HCT116 (cell line): Measurements from ENCODE around the gene CAP2.

Experiments
- EZH2 ChIP-seq: fragments of 200-600 bp; sonication (generic); IDR thresholded peaks from 2 replicates; pipeline ENCODE4 v1.6.1; 2017; ENCODE audit warnings: antibody characterized with exemption, mixed run types
- POLR2A ChIP-seq: IDR thresholded peaks from 2 replicates; pipeline ENCODE4 v1.7.0; 2011; ENCODE audit warnings: borderline replicate concordance; ENCODE audit not compliant: insufficient read depth, insufficient read length; ENCODE audit errors: extremely low read depth
- RAD21 ChIP-seq: IDR thresholded peaks from 2 replicates; pipeline ENCODE4 v1.6.1; 2012; ENCODE audit warnings: low read depth, mild to moderate bottlenecking
- REST ChIP-seq: IDR thresholded peaks from 2 replicates; pipeline ENCODE4 v1.6.1; 2012; ENCODE audit warnings: low read depth
- SRF ChIP-seq: IDR thresholded peaks from 2 replicates; pipeline ENCODE4 v1.6.1; 2012; ENCODE audit warnings: low read depth
- ZFX ChIP-seq: fragments of 450-650 bp; IDR thresholded peaks from 2 replicates; pipeline ENCODE4 v1.6.1; 2017
- TF ChIP-seq, protein P1 (sequence below), 3 experiments: fragments of 200-600 bp in 1 of 3; sonication (generic) in 1 of 3; IDR thresholded peaks in 2 of 3; conservative IDR thresholded peaks in 1 of 3; 2 replicates each; pipeline ENCODE4 v1.5.1; 2012 to 2017; ENCODE audit warnings: low read depth in 2 of 3, low read length in 2 of 3, antibody characterized with exemption in 1 of 3, borderline replicate concordance in 1 of 3, control low read depth in 1 of 3, mild to moderate bottlenecking in 1 of 3, mixed read lengths in 1 of 3, mixed run types in 1 of 3, moderate library complexity in 1 of 3; ENCODE audit not compliant: insufficient read depth in 1 of 3

DNA sequence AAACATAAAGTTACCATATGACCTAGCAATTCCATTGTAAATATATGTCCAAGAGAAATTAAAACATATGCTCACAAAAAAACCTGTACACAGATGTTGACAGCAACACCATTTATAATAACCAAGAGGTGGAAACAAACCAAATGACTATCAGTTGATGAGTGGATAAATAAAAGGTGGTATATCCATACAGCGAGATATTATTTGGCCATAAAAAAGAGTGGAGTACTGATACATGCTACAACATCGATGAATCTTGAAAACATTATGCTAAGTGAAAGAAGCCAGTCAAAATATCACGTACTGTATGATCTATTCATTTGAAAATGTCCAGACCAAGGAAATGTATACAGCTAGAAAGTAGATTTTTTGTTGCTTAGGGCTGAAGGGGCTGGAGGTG is 2.9 kb downstream of the CAP2 start:
- TF ChIP-seq, protein P1, sequence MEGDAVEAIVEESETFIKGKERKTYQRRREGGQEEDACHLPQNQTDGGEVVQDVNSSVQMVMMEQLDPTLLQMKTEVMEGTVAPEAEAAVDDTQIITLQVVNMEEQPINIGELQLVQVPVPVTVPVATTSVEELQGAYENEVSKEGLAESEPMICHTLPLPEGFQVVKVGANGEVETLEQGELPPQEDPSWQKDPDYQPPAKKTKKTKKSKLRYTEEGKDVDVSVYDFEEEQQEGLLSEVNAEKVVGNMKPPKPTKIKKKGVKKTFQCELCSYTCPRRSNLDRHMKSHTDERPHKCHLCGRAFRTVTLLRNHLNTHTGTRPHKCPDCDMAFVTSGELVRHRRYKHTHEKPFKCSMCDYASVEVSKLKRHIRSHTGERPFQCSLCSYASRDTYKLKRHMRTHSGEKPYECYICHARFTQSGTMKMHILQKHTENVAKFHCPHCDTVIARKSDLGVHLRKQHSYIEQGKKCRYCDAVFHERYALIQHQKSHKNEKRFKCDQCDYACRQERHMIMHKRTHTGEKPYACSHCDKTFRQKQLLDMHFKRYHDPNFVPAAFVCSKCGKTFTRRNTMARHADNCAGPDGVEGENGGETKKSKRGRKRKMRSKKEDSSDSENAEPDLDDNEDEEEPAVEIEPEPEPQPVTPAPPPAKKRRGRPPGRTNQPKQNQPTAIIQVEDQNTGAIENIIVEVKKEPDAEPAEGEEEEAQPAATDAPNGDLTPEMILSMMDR (IDR thresholded peaks at IDR 0.05 in 2 of 3, conservative IDR thresholded peaks at IDR 0.05 in 1 of 3; ENCODE audit: borderline replicate concordance in 1 of 3, insufficient read depth in 1 of 3, low read depth in 2 of 3, low read length in 2 of 3) = no peak
- TF ChIP-seq ZFX (no peak), SRF (no peak), RAD21 (no peak), EZH2 (no peak), REST (no peak), POLR2A (no peak)
